Mucosa of rectum (tissue), 2 donors: ENCODE results near the gene RRP36.
A peak's percentile ranks its signal among the peaks of the same experiment; 100 is the strongest.

Source experiments
- H3K27ac ChIP-seq, 2 donors: one replicate each; pipeline ENCODE4 v1.7.0; 2013; ENCODE audit warnings: inconsistent platforms in 2 of 2, low read depth in 2 of 2, low read length in 2 of 2
- H3K27me3 ChIP-seq, 2 donors: one replicate each; pipeline ENCODE4 v1.7.0; 2013; ENCODE audit warnings: low read length in 2 of 2; ENCODE audit not compliant: control insufficient read depth in 2 of 2, insufficient read depth in 2 of 2
- H3K36me3 ChIP-seq, 2 donors: one replicate each; pipeline ENCODE4 v1.7.0; 2013; ENCODE audit warnings: low read length in 2 of 2; ENCODE audit not compliant: control insufficient read depth in 2 of 2, insufficient read depth in 2 of 2
- H3K4me1 ChIP-seq, 2 donors: one replicate each; pipeline ENCODE4 v1.7.0; 2013; ENCODE audit warnings: low read length in 2 of 2, mild to moderate bottlenecking in 1 of 2; ENCODE audit not compliant: control insufficient read depth in 2 of 2, insufficient read depth in 2 of 2
- H3K4me3 ChIP-seq, 2 donors: one replicate each; pipeline ENCODE4 v1.7.0; 2013; ENCODE audit warnings: low read length in 2 of 2
- H3K9ac ChIP-seq, 2 donors: one replicate each; pipeline ENCODE4 v1.7.0; 2013; ENCODE audit warnings: low read length in 2 of 2, low read depth in 1 of 2, mild to moderate bottlenecking in 1 of 2
- H3K9me3 ChIP-seq, 2 donors: one replicate each; pipeline ENCODE4 v1.7.0; 2013; ENCODE audit warnings: low read length in 2 of 2; ENCODE audit not compliant: control insufficient read depth in 2 of 2
- donor health status: healthy.
- donor health status: Normal muscosa, but diverticular disease.

The RRP36 gene

DNA sequence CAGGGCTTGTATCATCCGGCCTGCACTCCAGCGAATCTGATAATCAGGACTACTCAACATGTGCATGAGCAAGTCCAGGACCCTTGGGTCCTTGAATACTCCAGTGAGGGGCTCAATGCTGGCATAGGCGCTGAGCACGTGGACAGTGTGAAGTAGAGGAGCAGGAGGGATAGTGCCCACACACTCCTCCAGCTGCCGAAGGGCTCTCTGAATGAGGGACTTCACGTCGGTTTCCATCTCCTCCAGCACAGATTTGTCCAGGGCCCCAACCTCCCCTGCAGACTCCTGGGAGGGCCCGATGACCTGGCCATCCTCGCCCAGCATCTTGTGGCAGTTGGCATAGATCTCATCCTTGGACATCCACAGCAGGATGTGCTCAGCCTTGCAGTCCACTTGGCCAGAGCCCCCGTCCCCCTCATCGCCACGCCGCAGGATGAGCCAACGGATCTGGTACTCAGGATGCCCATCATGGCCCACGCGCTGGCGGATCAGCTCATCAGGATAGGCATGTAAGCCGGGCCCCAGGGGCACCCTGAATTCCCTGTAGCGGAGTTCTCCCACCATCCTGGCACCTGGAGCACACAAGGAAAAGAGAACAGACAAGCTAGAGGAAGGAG lies 30.9 kb downstream of the RRP36 start:
- H3K27me3 ChIP-seq, result no peaks in the 10 kb centered on the region
- H3K36me3 ChIP-seq, result peaks cover 13 to 34% of the 10 kb centered on the region in 2 donors
- no peak overlapping the region for H3K9ac ChIP-seq
- peak overlapping the region; percentile 78 to 83 for H3K4me3 ChIP-seq
- H3K4me1 ChIP-seq, result peaks cover 8 to 17% of the 10 kb centered on the region in 2 donors
- no peaks in the 10 kb centered on the region for H3K9me3 ChIP-seq
- H3K27ac ChIP-seq, result peak overlapping the region; percentile 86 to 88

DNA sequence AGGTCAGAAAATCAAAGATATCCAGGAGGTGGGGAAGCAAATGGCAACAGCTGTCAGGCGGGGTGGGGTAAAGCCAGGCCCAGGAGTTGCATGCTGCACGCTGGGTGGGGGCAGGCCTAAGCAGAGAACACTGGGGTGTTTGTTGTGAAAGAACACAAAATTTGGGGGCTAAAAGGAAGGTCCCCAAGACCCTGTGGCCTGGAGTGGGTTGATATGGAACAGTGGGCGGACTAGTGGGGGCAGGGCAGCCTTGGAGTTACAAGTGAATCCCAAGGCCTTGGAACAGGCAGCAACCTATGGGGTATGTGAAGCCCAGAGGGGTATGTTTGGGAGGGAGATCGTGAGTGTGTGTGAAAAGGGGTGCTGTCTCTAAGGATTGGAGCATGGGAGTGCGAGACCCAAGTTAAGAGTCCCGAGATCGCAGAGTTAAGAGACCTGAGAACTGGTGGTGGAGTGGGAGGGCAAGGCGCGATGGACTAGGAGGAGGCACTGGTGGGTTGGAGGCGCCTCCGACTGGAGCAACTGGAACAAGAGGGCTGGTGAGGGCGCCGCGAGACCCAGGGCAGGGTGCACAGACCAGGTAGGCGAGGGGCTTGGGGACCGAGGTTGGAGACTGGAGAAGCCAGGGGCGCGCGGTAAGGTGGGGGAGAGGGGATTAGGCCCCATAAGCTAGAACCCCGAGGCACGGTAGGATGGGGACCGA lies 31.6 kb downstream of the RRP36 start:
- Histone ChIP-seq H3K36me3 (peaks cover 18 to 34% of the 10 kb centered on the region in 2 donors), H3K9me3 (no peaks in the 10 kb centered on the region), H3K9ac (peak overlapping the region; percentile 95 to 97), H3K4me1 (peaks cover 8 to 18% of the 10 kb centered on the region in 2 donors), H3K27ac (peak overlapping the region; percentile 86 to 88), H3K27me3 (no peaks in the 10 kb centered on the region), H3K4me3 (peak overlapping the region; percentile 78 to 83)

DNA sequence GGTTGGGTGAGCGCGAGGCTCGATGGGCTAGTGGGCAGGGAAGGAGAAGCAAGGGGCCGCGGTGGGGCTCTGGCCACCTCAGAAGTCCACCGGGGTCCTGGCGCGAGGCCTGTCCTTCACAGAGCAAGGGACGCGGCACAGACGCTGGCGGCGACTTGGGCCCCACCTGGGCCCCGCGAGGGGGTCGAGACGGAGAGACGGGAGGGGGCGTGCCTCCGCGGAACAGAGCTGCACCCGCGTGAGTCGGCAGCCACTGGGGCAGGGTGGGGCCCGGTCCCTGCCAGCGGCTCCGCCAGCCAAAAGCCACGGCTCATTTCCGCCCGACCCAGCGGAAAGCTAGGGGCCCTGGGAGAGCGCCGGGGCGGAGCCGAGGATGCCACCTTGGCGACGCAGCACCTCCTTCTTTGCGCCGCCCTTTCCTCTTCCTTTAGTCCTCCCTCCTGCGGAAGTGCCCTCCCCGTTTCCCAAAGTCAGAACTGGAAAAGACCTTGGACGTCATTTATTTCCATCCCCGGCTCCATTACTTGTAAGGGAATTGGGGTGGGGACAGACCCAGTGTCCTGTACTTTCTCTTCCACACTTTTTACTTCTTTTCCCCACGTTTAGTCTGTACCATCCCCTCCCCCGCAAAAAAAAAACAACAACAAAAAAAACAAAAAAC lies 32.3 kb downstream of the RRP36 start, which contains the start of gene CUL7:
Gene CUL7 (minus strand): TSS at position 307 of the 661 bp plus-strand sequence. CDS start 1,063 bp downstream, outside the sequence.
- Histone ChIP-seq H3K4me3 (peak within 1 kb of the TSS; percentile 78 to 83), H3K9me3 (no peaks in the 10 kb centered on the region), H3K9ac (peak within 1 kb of the TSS; percentile 95 to 97), H3K27ac (peak within 1 kb of the TSS; percentile 86 to 88), H3K4me1 (peaks cover 14 to 25% of the 10 kb centered on the region in 2 donors), H3K36me3 (peaks cover 18 to 32% of the 10 kb centered on the region in 2 donors), H3K27me3 (no peaks in the 10 kb centered on the region)

DNA sequence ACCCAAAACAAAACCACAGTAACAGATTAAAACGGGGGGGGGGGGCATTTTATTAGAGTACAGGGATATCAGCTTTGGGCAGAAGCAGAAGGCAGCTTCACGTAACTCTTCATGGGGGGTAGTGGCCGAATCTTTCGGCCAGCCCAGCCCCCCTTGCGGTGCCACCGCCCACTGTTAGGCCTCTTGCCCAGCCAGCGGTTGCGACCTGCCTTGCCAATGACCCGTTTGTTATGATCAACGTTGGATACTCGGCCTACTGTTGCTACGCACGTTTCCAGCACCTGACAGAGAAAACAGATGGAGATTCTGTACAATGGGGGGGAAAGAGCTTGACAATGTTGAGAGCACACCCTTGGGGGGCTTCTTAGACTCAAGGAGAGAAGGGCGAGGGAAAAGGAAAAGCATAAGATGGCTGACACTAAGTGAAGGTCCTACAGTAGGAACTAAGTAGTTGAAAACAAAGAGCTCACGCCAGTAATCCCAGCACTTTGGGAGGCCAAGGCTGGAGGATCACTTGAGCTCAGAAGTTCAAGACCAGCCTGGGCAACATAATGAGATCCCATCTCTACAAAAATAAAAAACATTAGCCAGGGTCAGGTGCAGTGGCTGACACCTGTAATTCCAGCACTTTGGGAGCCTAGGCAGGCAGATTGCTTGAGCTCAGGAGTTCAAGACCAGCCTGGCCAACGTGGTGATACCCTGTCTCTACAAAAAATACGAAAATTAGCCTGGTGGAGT lies 33.0 kb downstream of the RRP36 start:
- Histone ChIP-seq H3K36me3 (peaks cover 18 to 29% of the 10 kb centered on the region in 2 donors), H3K4me3 (peak overlapping the region; percentile 78 to 83), H3K9me3 (no peaks in the 10 kb centered on the region), H3K4me1 (peaks cover 17 to 26% of the 10 kb centered on the region in 2 donors), H3K27me3 (no peaks in the 10 kb centered on the region), H3K27ac (peak overlapping the region; percentile 86 to 88), H3K9ac (peak overlapping the region; percentile 95 to 97)

DNA sequence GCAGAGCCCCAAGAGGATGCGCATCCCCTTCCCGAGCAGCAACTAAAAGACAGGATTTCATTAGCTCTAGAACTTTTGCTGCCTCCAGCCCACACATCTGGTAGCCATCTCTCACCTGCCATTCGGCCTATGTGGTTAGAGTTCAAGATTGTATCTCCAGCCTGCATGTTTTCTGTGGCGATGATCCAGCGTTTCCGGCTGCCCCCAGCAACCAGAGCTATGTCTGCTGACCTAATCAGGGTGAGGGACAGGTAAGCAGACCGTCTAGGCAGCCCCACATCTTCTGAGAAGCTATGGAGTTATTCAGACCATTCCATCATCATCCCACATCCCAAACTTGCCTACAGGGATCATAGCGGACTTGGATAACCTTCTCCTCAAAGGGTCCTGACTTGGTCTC lies 34.5 kb downstream of the RRP36 start:
- Histone ChIP-seq H3K4me3 (no peak overlapping the region), H3K27me3 (no peaks in the 10 kb centered on the region), H3K9ac (no peak overlapping the region), H3K27ac (no peak overlapping the region), H3K4me1 (peaks cover 17 to 37% of the 10 kb centered on the region in 2 donors), H3K9me3 (no peaks in the 10 kb centered on the region), H3K36me3 (peaks cover 18 to 20% of the 10 kb centered on the region in 2 donors)

DNA sequence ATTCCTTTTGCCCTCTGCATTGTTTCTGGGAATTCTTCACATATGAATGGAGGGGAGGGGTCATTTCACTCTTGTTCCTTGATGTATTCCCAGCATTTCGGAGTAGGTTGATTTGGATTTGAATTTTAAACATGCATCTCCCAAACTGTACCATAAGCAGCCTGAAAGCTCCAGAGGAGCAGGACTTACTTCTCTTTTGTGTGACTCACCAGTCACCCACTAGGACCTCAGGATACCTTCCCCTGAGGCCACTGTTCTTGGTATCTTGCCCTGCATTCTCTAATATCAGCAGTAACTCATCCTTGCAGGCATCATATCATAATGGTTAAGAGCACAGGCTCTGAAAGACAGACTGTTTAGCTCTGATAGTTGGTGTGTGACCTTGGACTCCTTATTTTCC lies 37.1 kb downstream of the RRP36 start:
- Histone ChIP-seq H3K4me1 (peaks cover 22 to 37% of the 10 kb centered on the region in 2 donors), H3K27me3 (no peaks in the 10 kb centered on the region), H3K9me3 (no peaks in the 10 kb centered on the region), H3K9ac (peak overlapping the region; percentile 85 to 99), H3K4me3 (peak overlapping the region; percentile 94 to 99), H3K36me3 (peaks cover 23 to 29% of the 10 kb centered on the region in 2 donors), H3K27ac (peak overlapping the region in 1 of 2 donors; percentile 92)

DNA sequence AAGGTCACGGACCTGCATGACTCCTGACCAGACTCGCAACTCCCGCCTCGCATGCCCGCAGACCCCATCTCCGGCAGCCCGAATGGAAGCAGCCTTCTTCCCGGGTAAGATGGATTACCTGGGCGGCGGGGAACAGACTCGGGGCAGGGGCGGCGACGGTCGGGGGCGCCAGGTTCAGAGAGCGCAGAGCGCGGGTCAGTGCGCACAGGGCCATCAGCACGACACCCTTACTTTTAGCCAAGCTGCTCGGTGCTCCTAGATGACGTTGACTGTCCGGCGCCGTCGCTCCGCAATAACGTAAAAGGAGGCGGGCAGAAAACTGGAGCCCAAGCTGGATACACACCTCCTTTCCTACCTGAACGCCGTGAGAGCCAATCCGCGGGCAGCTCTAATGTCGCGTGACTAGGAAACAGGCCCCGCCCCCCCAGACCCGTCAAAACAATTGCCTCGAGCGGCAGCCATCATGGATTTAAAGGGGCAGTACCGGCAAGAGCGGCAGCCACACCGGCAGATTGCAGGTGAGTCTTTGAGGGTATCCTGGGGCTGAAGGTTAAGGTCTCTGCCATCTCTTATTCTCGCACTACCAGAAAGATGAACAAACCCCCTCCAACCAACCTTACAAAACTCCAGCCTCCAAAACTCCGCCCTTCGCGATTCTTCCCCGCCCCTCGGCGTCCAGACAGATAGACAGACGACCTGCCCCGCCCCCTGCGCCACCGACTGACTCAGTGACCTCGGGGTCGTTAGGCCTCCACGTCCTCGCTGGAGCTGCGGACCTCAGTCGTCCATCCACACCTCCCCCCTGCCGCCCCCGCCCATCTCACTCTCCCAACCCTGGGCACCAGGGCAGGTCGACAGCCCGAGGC lies 38.0 kb downstream of the RRP36 start, which contains the start of the genes KLC4 and MRPL2:
Gene KLC4 (plus strand): TSS at position 464 of the 866 bp plus-strand sequence. CDS start 1,705 bp downstream, outside the sequence.
Gene MRPL2 (minus strand): TSS at position 267 of the 866 bp plus-strand sequence. CDS start 53 bp downstream, at position 214.
- peak within 1 kb of the TSS; percentile 92 to 99 for H3K27ac ChIP-seq
- peaks cover 18 to 32% of the 10 kb centered on the region in 2 donors for H3K4me1 ChIP-seq
- H3K4me3 ChIP-seq, result peak within 1 kb of the TSS; percentile 94 to 99
- peaks cover 28 to 29% of the 10 kb centered on the region in 2 donors for H3K36me3 ChIP-seq
- no peaks in the 10 kb centered on the region for H3K9me3 ChIP-seq
- no peaks in the 10 kb centered on the region for H3K27me3 ChIP-seq
- H3K9ac ChIP-seq, result peak within 1 kb of the TSS; percentile 93 to 99

DNA sequence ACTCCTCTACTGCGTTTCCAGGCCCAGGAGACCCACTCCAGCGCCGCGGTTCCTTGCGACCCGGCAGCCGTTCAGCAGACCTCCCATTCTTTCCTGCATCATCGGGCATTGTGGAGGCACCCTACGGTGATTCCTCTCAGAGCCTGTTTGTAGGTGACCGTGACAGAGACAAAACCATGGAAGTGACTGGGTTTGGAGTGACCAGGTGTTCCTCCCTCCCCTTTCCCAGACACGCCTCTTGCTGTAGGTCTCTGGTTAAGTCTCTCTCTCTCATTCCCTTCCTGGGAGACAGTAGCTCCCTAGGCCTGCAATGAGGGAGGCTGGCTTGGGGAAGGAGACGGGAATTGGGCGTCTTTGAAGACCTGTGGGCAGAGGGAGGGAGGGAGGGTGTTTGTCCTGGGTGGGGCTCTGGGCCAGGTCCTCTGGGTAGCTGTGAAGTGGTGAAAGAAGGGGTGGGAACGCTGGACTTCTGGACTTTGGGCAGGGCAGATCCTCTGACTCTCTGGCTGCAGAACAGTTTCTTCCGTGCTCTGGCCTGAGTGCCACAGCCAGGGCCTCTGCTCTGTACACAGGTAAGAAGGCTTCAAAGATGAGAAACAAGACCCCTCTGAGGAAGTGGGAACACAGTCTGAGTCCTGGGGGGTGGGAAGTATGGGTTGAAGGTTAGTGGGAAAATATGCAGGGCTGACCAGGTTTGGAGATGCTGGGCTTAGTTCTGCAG lies 38.8 kb downstream of the RRP36 start:
- peak overlapping the region; percentile 72 to 93 for H3K9ac ChIP-seq
- peak overlapping the region; percentile 92 to 99 for H3K27ac ChIP-seq
- H3K27me3 ChIP-seq, result no peaks in the 10 kb centered on the region
- H3K36me3 ChIP-seq, result peaks cover 31 to 33% of the 10 kb centered on the region in 2 donors
- H3K4me1 ChIP-seq, result peaks cover 18 to 32% of the 10 kb centered on the region in 2 donors
- H3K4me3 ChIP-seq, result peak overlapping the region; percentile 94 to 99
- no peaks in the 10 kb centered on the region for H3K9me3 ChIP-seq
